Mucosa of descending colon (tissue), 3 donors: ENCODE results near the gene EIF3I. TPM values are rescaled to one million over a fixed set of nuclear protein-coding genes. Genes with fewer than 3 reads are reported as not detected.

Source experiments
- ATAC-seq: fragments of 200-7000 bp; cut with Tn5 transposase; one replicate; pipeline ENCODE4 v1.9.1; 2020; ENCODE audit warnings: mild to moderate bottlenecking, moderate library complexity
- DNase-seq, 3 donors: peaks; one replicate each; pipeline ENCODE4 v3.0.0-alpha.2; 2020
- H3K36me3 ChIP-seq: fragments of 200-600 bp; one replicate; pipeline ENCODE4 v1.8.0; 2021; ENCODE audit warnings: low read depth, mild to moderate bottlenecking
- H3K4me1 ChIP-seq: fragments of 200-600 bp; one replicate; pipeline ENCODE4 v1.8.0; 2021; ENCODE audit warnings: low read depth, mild to moderate bottlenecking
- H3K4me3 ChIP-seq: fragments of 200-600 bp; one replicate; pipeline ENCODE4 v1.8.0; 2021; ENCODE audit warnings: mild to moderate bottlenecking
- H3K9me3 ChIP-seq: fragments of 200-600 bp; one replicate; pipeline ENCODE4 v1.8.0; 2021; ENCODE audit warnings: mild to moderate bottlenecking
- CTCF ChIP-seq: fragments of 200-600 bp; IDR thresholded peaks from one replicate; pipeline ENCODE4 v1.8.0; 2022; ENCODE audit warnings: antibody characterized with exemption, mild to moderate bottlenecking
- intact Hi-C, 2 donors: fragments of 100-400 bp; cut with DNase I in 1 of 2; cut with micrococcal nuclease in 1 of 2; formaldehyde crosslinking; loops; one replicate each; pipeline versions ENCODE4 v1.11.0 to v1.11.1; 2022; cut with DNase I, micrococcal nuclease
- total RNA-seq, 3 donors: library from RNA; stranded (reverse); fragmentation: NEBNext Ultra II Directional in 2 of 3; extraction: Animal tissue kit (Norgen Biotek cat#: 25700) in 2 of 3; gene quantifications; one replicate each; pipeline versions ENCODE4 v1.2.1 to v1.2.4, GENCODE V29; 2021 to 2023
- donor health status: DM: no; HTN: no; CAD: no; lungs with moderate emphysema.
- donor health status: DM: no; HTN: no; CAD: no.
- donor health status: DM: no; HTN: yes; CAD: no.

EIF3I gene
- total RNA-seq, 3 donors from 2014 or later = 111 to 138 (median 115) TPM

- DNase-seq = no peak
- no peak for TF ChIP-seq CTCF
- Histone ChIP-seq H3K4me1 (peaks cover 33% of the 10 kb centered on the region), H3K9me3 (no peaks in the 10 kb centered on the region), H3K36me3 (no peaks in the 10 kb centered on the region), H3K4me3 (no peak overlapping the region)
- intact Hi-C loops = no loop called here
- ATAC-seq = no peak
Measured at GRCh38 chr1:32220746-32221580, 1.2 kb upstream of the EIF3I start.

GRCh38 chr1:32221581-32221979, 627 bp upstream of the EIF3I start:
- no peak for TF ChIP-seq CTCF
- Histone ChIP-seq H3K36me3 (no peaks in the 10 kb centered on the region), H3K4me1 (peaks cover 27% of the 10 kb centered on the region), H3K9me3 (no peaks in the 10 kb centered on the region), H3K4me3 (peak overlapping the region; percentile 59)
- DNase-seq (no peak), ATAC-seq (no peak)
- intact Hi-C loops = no loop called here

- DNase-seq = no peak
- no peaks in the 10 kb centered on the region for H3K9me3 ChIP-seq
- H3K4me3 ChIP-seq = no peak overlapping the region
- no peak for TF ChIP-seq CTCF
- ATAC-seq = no peak
- H3K36me3 ChIP-seq = peaks cover 3% of the 10 kb centered on the region
- peaks cover 22% of the 10 kb centered on the region for H3K4me1 ChIP-seq
- intact Hi-C loops = no loop called here
Measured at GRCh38 chr1:32223683-32224082, 1.5 kb downstream of the EIF3I start.

GRCh38 chr1:32224285-32224684, 2.1 kb downstream of the EIF3I start:
- no peak for ATAC-seq
- Histone ChIP-seq H3K4me3 (no peak overlapping the region), H3K36me3 (peaks cover 3% of the 10 kb centered on the region), H3K9me3 (no peaks in the 10 kb centered on the region), H3K4me1 (peaks cover 22% of the 10 kb centered on the region)
- no peak for DNase-seq
- TF ChIP-seq CTCF = no peak
- intact Hi-C loops = no loop called here

- TF ChIP-seq CTCF = no peak
- H3K4me3 ChIP-seq = no peak overlapping the region
- peaks cover 13% of the 10 kb centered on the region for H3K36me3 ChIP-seq
- peaks cover under 1% of the 10 kb centered on the region for H3K4me1 ChIP-seq
- no peak for DNase-seq
- H3K9me3 ChIP-seq = no peaks in the 10 kb centered on the region
- intact Hi-C loops = no loop called here
- no peak for ATAC-seq
Measured at GRCh38 chr1:32228771-32229170, 6.6 kb downstream of the EIF3I start.
